HG02973 (cell line): ENCODE results near the gene CDC7.
A peak's percentile ranks its signal among the peaks of the same experiment; 100 is the strongest.
"Not testable (repeated sequence)": the region's sequence is repeated elsewhere in the genome, so short reads cannot be mapped to it uniquely, and the experiment has no call there.

ENCODE experiments used
- ATAC-seq: cut with Tn5 transposase; IDR thresholded peaks from one replicate; pipeline ENCODE4 v1.9.1; 2021; ENCODE audit warnings: moderate library complexity; ENCODE audit not compliant: unreplicated experiment

The CDC7 gene

DNA sequence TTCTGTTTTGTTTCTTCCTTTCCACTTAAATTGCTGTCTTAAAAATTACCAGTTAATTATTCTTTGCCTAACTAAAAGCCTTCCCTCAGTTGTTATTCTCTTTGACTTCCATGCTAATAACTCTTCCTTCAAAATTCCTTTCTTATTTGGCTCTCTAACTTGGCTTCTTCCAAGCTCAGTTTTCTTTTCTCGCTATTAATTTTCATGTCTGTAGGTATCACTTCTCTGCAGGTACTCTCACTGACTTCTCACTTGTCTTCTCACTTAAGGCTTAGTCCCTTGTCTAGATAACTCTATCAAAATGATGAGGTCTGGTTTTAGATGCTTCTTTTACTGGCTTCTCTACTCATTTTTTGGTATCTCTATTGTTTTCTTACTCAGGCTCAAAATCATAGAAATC, 10.1 kb downstream of the CDC7 start:
- no peak for ATAC-seq

- ATAC-seq, result no peak
Observed at GRCh38 chr1:91511386-91511785, 10.7 kb downstream of the CDC7 start.

DNA sequence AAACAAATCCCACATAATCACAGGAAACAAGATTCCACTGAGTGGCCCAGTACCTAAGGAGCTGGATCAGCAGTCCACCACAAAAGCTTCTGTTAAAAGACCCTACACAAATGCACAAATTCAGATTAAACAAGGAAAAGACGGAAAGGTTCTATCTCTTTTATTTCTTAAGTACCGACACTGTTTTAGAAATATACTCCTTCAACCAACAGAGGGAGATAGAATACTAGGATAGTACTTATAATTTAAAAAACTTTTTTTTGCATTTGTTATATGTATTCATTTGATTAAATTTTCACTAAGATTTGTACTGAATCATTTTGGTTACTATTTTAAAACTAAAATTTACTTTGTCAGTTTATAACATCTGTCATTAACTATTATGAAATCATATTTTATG, 12.5 kb downstream of the CDC7 start:
- ATAC-seq, result no peak

DNA sequence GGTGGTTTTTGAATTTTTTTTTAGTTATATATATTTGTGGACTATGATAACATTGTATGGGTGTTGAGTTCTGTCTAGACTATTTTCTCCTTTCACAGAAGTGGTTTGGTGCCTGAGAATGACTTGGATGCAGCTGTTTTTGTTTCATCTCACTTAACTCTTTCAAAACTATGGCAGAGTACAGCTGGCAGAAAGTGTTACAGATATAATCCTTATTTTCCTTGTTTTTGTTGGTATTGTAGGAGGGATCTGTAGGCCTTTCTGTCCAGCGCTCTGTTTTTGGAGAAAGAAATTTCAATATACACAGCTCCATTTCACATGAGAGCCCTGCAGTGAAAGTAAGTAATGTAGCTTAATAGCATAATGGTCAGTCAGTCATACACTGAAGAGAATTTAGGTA, 13.1 kb downstream of the CDC7 start:
- ATAC-seq, result no peak

DNA sequence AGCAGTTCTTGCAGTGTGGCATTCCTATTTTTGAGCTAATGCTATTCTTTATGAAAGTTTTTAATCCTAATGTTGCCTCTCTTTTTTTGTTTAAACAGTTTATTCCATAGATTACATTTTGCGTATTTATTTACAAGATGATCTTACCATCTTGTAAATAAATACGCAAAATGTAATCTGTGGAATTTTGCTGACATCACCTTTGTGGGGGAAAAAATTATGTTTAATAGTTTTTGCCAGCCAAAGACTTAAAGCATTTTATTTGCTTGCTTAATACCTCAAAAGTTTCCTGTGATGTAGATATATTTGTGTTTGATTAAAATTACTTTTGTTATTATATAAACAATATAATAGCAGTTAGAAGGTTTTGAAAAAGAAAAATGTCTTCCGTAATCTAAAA, 15.3 kb downstream of the CDC7 start:
- ATAC-seq, result no peak

- ATAC-seq, result not testable (repeated sequence)
Observed at GRCh38 chr1:91516605-91517004, 16.0 kb downstream of the CDC7 start.

DNA sequence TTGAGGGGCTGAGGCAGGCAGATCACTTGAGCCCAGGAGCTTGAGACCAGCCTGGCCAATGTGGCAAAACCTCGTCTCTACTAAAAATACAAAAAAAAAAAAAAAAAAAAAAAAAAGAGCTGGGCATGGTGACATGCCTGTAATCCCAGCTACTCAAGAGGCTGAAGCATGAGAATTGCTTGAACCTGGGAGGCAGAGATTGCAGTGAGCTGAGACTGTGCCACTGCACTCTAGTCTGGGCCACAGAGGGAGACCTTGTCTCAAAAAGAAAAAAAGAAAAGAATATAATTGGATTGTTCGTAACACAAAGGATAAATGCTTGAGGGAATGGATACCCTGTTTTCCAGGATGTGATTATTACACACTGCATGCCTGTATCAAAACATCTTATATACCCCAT, 18.5 kb downstream of the CDC7 start:
- not testable (repeated sequence) for ATAC-seq

- ATAC-seq, result no peak
Observed at GRCh38 chr1:91520942-91521507, 20.4 kb downstream of the CDC7 start.

- peak; percentile 98 for ATAC-seq
Observed at GRCh38 chr1:91523482-91523881, 22.8 kb downstream of the CDC7 start.

GRCh38 chr1:91526496-91526895, 25.8 kb downstream of the CDC7 start:
- ATAC-seq, result no peak

DNA sequence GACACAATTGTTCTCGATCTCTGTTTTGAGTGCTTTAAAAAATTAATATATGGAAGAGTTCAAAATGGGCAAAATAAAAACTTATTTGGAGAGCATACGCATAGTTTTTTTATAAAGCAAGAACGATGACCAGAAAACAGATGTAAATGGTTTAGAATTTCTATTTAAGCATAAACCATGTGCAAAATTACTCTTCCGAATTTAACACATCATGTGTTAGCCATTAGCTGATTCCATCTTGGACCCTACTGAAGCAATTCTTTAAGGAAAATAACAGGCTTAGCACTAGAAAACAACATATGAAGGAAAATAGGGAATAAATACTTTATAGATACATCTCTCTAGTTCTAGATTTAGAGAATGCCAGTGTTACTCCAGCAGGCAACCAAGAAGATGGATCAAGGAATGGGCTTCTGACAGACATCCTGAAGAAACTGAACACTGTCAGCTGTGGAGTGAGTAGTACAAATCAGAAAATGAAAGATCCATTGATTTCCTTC, 26.7 kb downstream of the CDC7 start:
- ATAC-seq, result no peak

- ATAC-seq, result no peak
Observed at GRCh38 chr1:91527781-91528180, 27.1 kb downstream of the CDC7 start.

- ATAC-seq, result no peak
Observed at GRCh38 chr1:91529856-91530255, 29.2 kb downstream of the CDC7 start.

- ATAC-seq, result no peak
Observed at GRCh38 chr1:91533361-91534024, 32.8 kb downstream of the CDC7 start.

- no peak for ATAC-seq
Observed at GRCh38 chr1:91535441-91535840, 34.8 kb downstream of the CDC7 start.

DNA sequence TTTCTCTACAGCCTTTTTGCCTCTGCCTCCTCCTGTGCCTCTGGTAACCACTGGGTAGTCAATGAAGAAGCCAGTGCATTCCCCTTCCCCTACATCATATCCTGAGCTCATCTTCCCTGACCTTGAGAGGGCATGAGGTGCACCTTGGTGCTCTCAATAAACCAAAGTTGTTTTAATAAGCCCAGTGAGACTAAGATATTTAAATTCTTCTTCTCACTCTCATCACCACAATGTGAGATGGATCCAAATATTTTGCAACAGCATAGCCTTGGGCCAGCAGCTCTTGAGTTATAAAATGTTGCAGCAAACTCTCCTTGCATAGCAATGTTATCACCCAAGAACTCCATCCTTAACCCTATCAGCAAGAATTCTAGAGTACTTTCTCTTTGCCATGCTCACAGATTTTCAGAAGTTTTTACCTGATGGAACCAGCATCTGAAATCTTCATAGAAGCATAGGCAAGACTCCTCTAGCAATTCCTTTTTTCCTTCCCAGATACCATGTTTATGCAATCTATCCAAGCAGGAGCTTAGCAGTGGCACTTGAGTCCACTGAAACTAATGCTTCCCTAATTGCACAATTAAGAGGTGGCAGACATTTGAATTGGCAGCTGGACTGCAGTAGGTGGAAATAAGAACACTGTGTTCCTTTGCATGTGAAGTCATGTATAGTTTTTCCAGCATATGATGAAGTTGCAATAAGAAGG, 36.8 kb downstream of the CDC7 start:
- ATAC-seq, result no peak

DNA sequence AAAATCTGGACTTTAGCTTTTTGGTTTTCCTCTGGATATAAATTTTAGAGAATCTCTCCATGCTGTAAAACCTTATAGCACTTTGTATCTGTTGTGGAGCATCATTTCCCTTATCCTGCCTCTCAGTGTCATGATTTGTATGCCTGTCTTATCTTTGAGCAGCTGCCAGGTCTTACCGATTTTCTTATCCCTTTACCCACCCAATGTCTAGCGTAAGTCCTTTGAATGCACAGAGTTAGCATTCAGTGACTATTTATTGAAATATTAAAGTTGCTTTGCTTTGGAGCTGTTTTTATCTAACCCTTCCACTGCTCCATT, 37.3 kb downstream of the CDC7 start:
- no peak for ATAC-seq

- no peak for ATAC-seq
Observed at GRCh38 chr1:91540910-91541309, 40.3 kb downstream of the CDC7 start.

- no peak for ATAC-seq
Observed at GRCh38 chr1:91541918-91542533, 41.4 kb downstream of the CDC7 start.

GRCh38 chr1:91545506-91546300, 45.1 kb downstream of the CDC7 start:
- ATAC-seq, result no peak

- ATAC-seq, result no peak
Observed at GRCh38 chr1:91546301-91546581, 45.6 kb downstream of the CDC7 start.
